BLaER1 treated with 17β-estradiol and CSF1 and Interleukin-3, amounts not matched to agents 10 nM and 100 nM (cell line): ENCODE data around the gene FAM110A.

Experiments used
- H3K27ac ChIP-seq, 11 experiments: shearing (Covaris generic); formaldehyde crosslinking; 2 replicates each; pipeline ENCODE4 v1.8.1; 2022
- H3K27me3 ChIP-seq, 11 experiments: shearing (Covaris generic); formaldehyde crosslinking; 2 replicates each; pipeline ENCODE4 v1.8.1; 2022
- H3K36me3 ChIP-seq, 11 experiments: shearing (Covaris generic); formaldehyde crosslinking; 2 replicates each; pipeline ENCODE4 v1.8.1; 2022
- H3K4me1 ChIP-seq, 10 experiments: shearing (Covaris generic); formaldehyde crosslinking; 2 replicates each; pipeline ENCODE4 v1.8.1; 2022
- H3K4me2 ChIP-seq, 11 experiments: shearing (Covaris generic); formaldehyde crosslinking; 2 replicates each; pipeline ENCODE4 v1.8.1; 2022
- H3K4me3 ChIP-seq, 10 experiments: shearing (Covaris generic); formaldehyde crosslinking; 2 replicates each; pipeline ENCODE4 v1.8.1; 2022
- H3K9ac ChIP-seq, 11 experiments: shearing (Covaris generic); formaldehyde crosslinking; 2 replicates each; pipeline ENCODE4 v1.8.1; 2022
- H3K9me3 ChIP-seq, 11 experiments: shearing (Covaris generic); formaldehyde crosslinking; replicated peaks in 1 of 11; 2 replicates each; pipeline ENCODE4 v1.8.1; 2022
- H4K20me1 ChIP-seq, 11 experiments: shearing (Covaris generic); formaldehyde crosslinking; 2 replicates each; pipeline ENCODE4 v1.8.1; 2022
- Cebpa-rat ChIP-seq, 11 experiments: shearing (Covaris generic); IDR thresholded peaks; 2 replicates each; pipeline ENCODE4 v1.8.1; 2022

FAM110A gene

GRCh38 chr20:854601-855000, 21.1 kb downstream of the FAM110A start:
- TF ChIP-seq Cebpa-rat (IDR thresholded peaks at IDR 0.05) = no peak
- Histone ChIP-seq H3K27ac (peak overlapping the region in 2 of 11 experiments; percentile 12 to 39; a peak in 2 of 22 replicates), H3K4me1 (peaks cover 41 to 57% (median 47%) of the 10 kb centered on the region in 10 experiments), H3K27me3 (no peaks in the 10 kb centered on the region), H3K4me3 (no peak overlapping the region), H3K9me3 (no peaks in the 10 kb centered on the region), H3K36me3 (peaks cover 0 to 28% (median 4%) of the 10 kb centered on the region in 11 experiments; a peak in 7 of 22 replicates), H3K4me2 (peak overlapping the region; percentile 28 to 79 (median 57); a peak in 15 of 22 replicates), H3K9ac (peak overlapping the region in 2 of 11 experiments; percentile 51 to 66; a peak in 3 of 22 replicates), H4K20me1 (peaks cover 0 to 76% (median 33%) of the 10 kb centered on the region in 11 experiments; a peak in 14 of 22 replicates)

- Histone ChIP-seq H3K9me3 (no peaks in the 10 kb centered on the region), H3K4me3 (no peak overlapping the region), H3K27ac (0 out of 22 replicates have a peak overlapping the region, but pooled peaks of 1 of the 11 experiments have one; percentile 2), H3K27me3 (no peaks in the 10 kb centered on the region), H3K4me2 (peak overlapping the region; percentile 50 to 79 (median 60)), H3K9ac (no peak overlapping the region), H3K36me3 (peaks cover 0 to 28% (median 4%) of the 10 kb centered on the region in 11 experiments; a peak in 7 of 22 replicates), H3K4me1 (peaks cover 48 to 60% (median 55%) of the 10 kb centered on the region in 10 experiments), H4K20me1 (peaks cover 0 to 70% (median 33%) of the 10 kb centered on the region in 11 experiments; a peak in 14 of 22 replicates)
- TF ChIP-seq Cebpa-rat (IDR thresholded peaks at IDR 0.05) = no peak
Observed at GRCh38 chr20:855466-856360, 22.2 kb downstream of the FAM110A start.

GRCh38 chr20:856361-856775, 22.9 kb downstream of the FAM110A start:
- TF ChIP-seq Cebpa-rat (IDR thresholded peaks at IDR 0.05) = no peak
- Histone ChIP-seq H4K20me1 (peaks cover 0 to 64% (median 33%) of the 10 kb centered on the region in 11 experiments; a peak in 14 of 22 replicates), H3K4me2 (peak overlapping the region; percentile 50 to 79 (median 60); a peak in 21 of 22 replicates), H3K27me3 (no peaks in the 10 kb centered on the region), H3K27ac (no peak overlapping the region), H3K36me3 (peaks cover 0 to 24% (median 3%) of the 10 kb centered on the region in 11 experiments; a peak in 6 of 22 replicates), H3K9ac (no peak overlapping the region), H3K4me1 (peaks cover 48 to 59% (median 54%) of the 10 kb centered on the region in 10 experiments), H3K9me3 (no peaks in the 10 kb centered on the region), H3K4me3 (no peak overlapping the region)

- Histone ChIP-seq H3K4me1 (peaks cover 48 to 59% (median 54%) of the 10 kb centered on the region in 10 experiments), H3K27ac (no peak overlapping the region), H3K36me3 (peaks cover 0 to 13% (median 0%) of the 10 kb centered on the region in 11 experiments; a peak in 5 of 22 replicates), H3K4me3 (no peak overlapping the region), H3K27me3 (no peaks in the 10 kb centered on the region), H3K4me2 (no peak overlapping the region), H4K20me1 (peaks cover 0 to 54% (median 27%) of the 10 kb centered on the region in 11 experiments; a peak in 13 of 22 replicates), H3K9ac (no peak overlapping the region), H3K9me3 (no peaks in the 10 kb centered on the region)
- no peak for TF ChIP-seq Cebpa-rat (IDR thresholded peaks at IDR 0.05)
Observed at GRCh38 chr20:858011-858410, 24.5 kb downstream of the FAM110A start.

- Histone ChIP-seq H3K36me3 (peaks cover 0 to 13% (median 0%) of the 10 kb centered on the region in 11 experiments; a peak in 3 of 22 replicates), H3K27me3 (no peaks in the 10 kb centered on the region), H3K4me2 (peak overlapping the region; percentile 40 to 76 (median 67)), H3K9me3 (no peaks in the 10 kb centered on the region), H3K4me3 (no peak overlapping the region), H4K20me1 (peaks cover 0 to 43% (median 13%) of the 10 kb centered on the region in 11 experiments; a peak in 11 of 22 replicates), H3K4me1 (peaks cover 36 to 44% (median 40%) of the 10 kb centered on the region in 10 experiments), H3K27ac (no peak overlapping the region), H3K9ac (no peak overlapping the region)
- TF ChIP-seq Cebpa-rat (IDR thresholded peaks at IDR 0.05) = no peak
Observed at GRCh38 chr20:859751-860231, 26.3 kb downstream of the FAM110A start.

- H3K9ac ChIP-seq = no peak overlapping the region
- H3K36me3 ChIP-seq = peaks cover 0 to 9% (median 0%) of the 10 kb centered on the region in 11 experiments; a peak in 3 of 22 replicates
- no peak overlapping the region for H3K27ac ChIP-seq
- no peaks in the 10 kb centered on the region for H3K9me3 ChIP-seq
- no peaks in the 10 kb centered on the region for H3K27me3 ChIP-seq
- no peak for TF ChIP-seq Cebpa-rat (IDR thresholded peaks at IDR 0.05)
- peaks cover 0 to 32% (median 7%) of the 10 kb centered on the region in 11 experiments; a peak in 10 of 22 replicates for H4K20me1 ChIP-seq
- peak overlapping the region in 1 of 11 experiments; percentile 65; a peak in 1 of 22 replicates for H3K4me2 ChIP-seq
- H3K4me3 ChIP-seq = no peak overlapping the region
- H3K4me1 ChIP-seq = peaks cover 25 to 33% (median 29%) of the 10 kb centered on the region in 10 experiments
Observed at GRCh38 chr20:860891-861290, 27.4 kb downstream of the FAM110A start.

- Histone ChIP-seq H3K27me3 (no peaks in the 10 kb centered on the region), H3K9ac (no peak overlapping the region), H3K4me2 (no peak overlapping the region), H3K27ac (no peak overlapping the region), H3K4me1 (peaks cover 0 to 3% (median 2%) of the 10 kb centered on the region in 10 experiments; a peak in 16 of 20 replicates), H3K4me3 (no peak overlapping the region), H3K9me3 (no peaks in the 10 kb centered on the region), H3K36me3 (no peaks in the 10 kb centered on the region), H4K20me1 (peaks cover 0 to 3% (median 0%) of the 10 kb centered on the region in 11 experiments; a peak in 1 of 22 replicates)
- TF ChIP-seq Cebpa-rat (IDR thresholded peaks at IDR 0.05) = no peak
Observed at GRCh38 chr20:865440-865839, 31.9 kb downstream of the FAM110A start.

- Histone ChIP-seq H3K27me3 (no peaks in the 10 kb centered on the region), H3K9ac (no peak overlapping the region), H3K4me3 (no peak overlapping the region), H3K27ac (no peak overlapping the region), H3K4me2 (no peak overlapping the region), H4K20me1 (0 out of 22 replicates have a peak, but pooled peaks cover 0 to 1% (median 0%) of the 10 kb centered on the region in 11 experiments), H3K4me1 (no peaks in the 10 kb centered on the region), H3K36me3 (no peaks in the 10 kb centered on the region), H3K9me3 (no peaks in the 10 kb centered on the region)
- no peak for TF ChIP-seq Cebpa-rat (IDR thresholded peaks at IDR 0.05)
Observed at GRCh38 chr20:868279-868678, 34.8 kb downstream of the FAM110A start.

- no peaks in the 10 kb centered on the region for H3K27me3 ChIP-seq
- TF ChIP-seq Cebpa-rat (IDR thresholded peaks at IDR 0.05) = no peak
- H3K4me2 ChIP-seq = no peak overlapping the region
- no peaks in the 10 kb centered on the region for H3K36me3 ChIP-seq
- no peak overlapping the region for H3K27ac ChIP-seq
- H3K4me1 ChIP-seq = no peaks in the 10 kb centered on the region
- no peak overlapping the region for H3K9ac ChIP-seq
- H3K9me3 ChIP-seq = no peaks in the 10 kb centered on the region
- peaks cover 0 to 15% (median 0%) of the 10 kb centered on the region in 11 experiments; a peak in 3 of 22 replicates for H4K20me1 ChIP-seq
- H3K4me3 ChIP-seq = no peak overlapping the region
Observed at GRCh38 chr20:869606-870005, 36.1 kb downstream of the FAM110A start.
